NCI-H146 (cell line): Measurements from ENCODE around the gene CDK16.

ENCODE experiments used
- DNase-seq: peaks from one replicate; lab custom pipeline; 2025; lab: John Stamatoyannopoulos, UW

The CDK16 gene

GRCh38 chrX:47186096-47186740, 32.3 kb upstream of the CDK16 start:
- DNase-seq = no peak

GRCh38 chrX:47187106-47187677, 31.3 kb upstream of the CDK16 start:
- no peak for DNase-seq

- no peak for DNase-seq
These were observed 28.6 kb upstream of the CDK16 start for GRCh38 chrX:47189906-47190305.

GRCh38 chrX:47190445-47191269, 27.8 kb upstream of the CDK16 start:
- DNase-seq = peak; percentile 94

- DNase-seq = peak; percentile 82
These were observed 27.1 kb upstream of the CDK16 start for GRCh38 chrX:47191331-47191730.

GRCh38 chrX:47191806-47192401, 26.6 kb upstream of the CDK16 start:
- DNase-seq = no peak

GRCh38 chrX:47193475-47194193, 24.8 kb upstream of the CDK16 start, which contains the start of gene UBA1:
Gene UBA1 (plus strand): TSS chrX:47193829. CDS start chrX:47198803, 4,974 bp downstream.
- DNase-seq = peak; percentile 96

GRCh38 chrX:47194194-47194787, 24.2 kb upstream of the CDK16 start:
- no peak for DNase-seq

- DNase-seq = no peak
These were observed 22.4 kb upstream of the CDK16 start for GRCh38 chrX:47196098-47196497.

- DNase-seq = no peak
These were observed 21.0 kb upstream of the CDK16 start for GRCh38 chrX:47197526-47197925.

GRCh38 chrX:47198026-47198686, 20.3 kb upstream of the CDK16 start:
- no peak for DNase-seq

GRCh38 chrX:47198687-47199080, 19.8 kb upstream of the CDK16 start:
- DNase-seq = no peak

- DNase-seq = no peak
These were observed 19.2 kb upstream of the CDK16 start for GRCh38 chrX:47199286-47199685.

- DNase-seq = no peak
These were observed 17.9 kb upstream of the CDK16 start for GRCh38 chrX:47200385-47201150.

GRCh38 chrX:47201345-47201944, 17.0 kb upstream of the CDK16 start:
- DNase-seq = no peak

- DNase-seq = no peak
These were observed 16.2 kb upstream of the CDK16 start for GRCh38 chrX:47202316-47202715.

- DNase-seq = no peak
These were observed 15.6 kb upstream of the CDK16 start for GRCh38 chrX:47202877-47203276.

- no peak for DNase-seq
These were observed 13.5 kb upstream of the CDK16 start for GRCh38 chrX:47204970-47205369.

GRCh38 chrX:47206316-47206715, 12.2 kb upstream of the CDK16 start:
- no peak for DNase-seq

- no peak for DNase-seq
These were observed 10.4 kb upstream of the CDK16 start for GRCh38 chrX:47208108-47208507.
